Natural killer cell (primary cell): ENCODE results near the gene FGGY. TPM values are rescaled to one million over a fixed set of nuclear protein-coding genes. Genes with fewer than 3 reads are reported as not detected.

Source experiments
- ATAC-seq, 3 donors: fragments of 150-1000 bp in 2 of 3; fragments of 200-7000 bp in 1 of 3; cut with Tn5 transposase; 1 replicate in 1 of 3; 2 replicates in 2 of 3; pipeline ENCODE4 v1.10.0; 2021; ENCODE audit warnings: mild to moderate bottlenecking in 2 of 3, moderate library complexity in 2 of 3
- DNase-seq, 2 donors: peaks; one replicate each; pipeline versions ENCODE4 v3.0.0 to v3.0.0-alpha.2; 2013 to 2021; ENCODE audit warnings: mixed read lengths in 1 of 2
- H3K27ac ChIP-seq: one replicate; pipeline ENCODE4 v1.5.1; 2013; ENCODE audit warnings: mild to moderate bottlenecking, low read length
- H3K27me3 ChIP-seq: one replicate; pipeline ENCODE4 v1.6.1; 2013; ENCODE audit warnings: low read length; ENCODE audit not compliant: control insufficient read depth, insufficient read depth
- H3K36me3 ChIP-seq: one replicate; pipeline ENCODE4 v1.6.1; 2013; ENCODE audit warnings: low read length; ENCODE audit not compliant: control insufficient read depth, insufficient read depth
- H3K4me1 ChIP-seq: one replicate; pipeline ENCODE4 v1.6.1; 2013; ENCODE audit warnings: low read length; ENCODE audit not compliant: control insufficient read depth, insufficient read depth
- H3K4me3 ChIP-seq: one replicate; pipeline ENCODE4 v1.5.1; 2013; ENCODE audit warnings: low read length
- H3K9me3 ChIP-seq: one replicate; pipeline ENCODE4 v1.6.1; 2013; ENCODE audit warnings: low read length; ENCODE audit not compliant: control insufficient read depth, insufficient read depth
- H3K27ac Mint-ChIP-seq, 2 donors: one replicate each; pipeline ENCODE4 v1.8.0; 2022; ENCODE audit warnings: mild to moderate bottlenecking in 2 of 2, mixed read lengths in 2 of 2, moderate library complexity in 1 of 2
- H3K27me3 Mint-ChIP-seq, 2 donors: one replicate each; pipeline ENCODE4 v1.8.0; 2022; ENCODE audit warnings: low read depth in 2 of 2, mixed read lengths in 2 of 2
- H3K36me3 Mint-ChIP-seq: one replicate; pipeline ENCODE4 v1.8.0; 2022; ENCODE audit warnings: mixed read lengths
- H3K4me1 Mint-ChIP-seq, 2 donors: one replicate each; pipeline ENCODE4 v1.8.0; 2022; ENCODE audit warnings: mixed read lengths in 2 of 2
- H3K4me3 Mint-ChIP-seq: one replicate; pipeline ENCODE4 v1.8.0; 2022; ENCODE audit warnings: mild to moderate bottlenecking, moderate library complexity, mixed read lengths
- H3K9me3 Mint-ChIP-seq, 2 donors: one replicate each; pipeline ENCODE4 v1.8.0; 2022; ENCODE audit warnings: mixed read lengths in 2 of 2
- CTCF ChIP-seq: fragments of 200-600 bp; IDR thresholded peaks from one replicate; pipeline ENCODE4 v1.8.0; 2022; ENCODE audit warnings: antibody characterized with exemption
- WGBS: methylation state at CpG from one replicate; pipeline ENCODE4 v1.1.7; 2013; ENCODE audit warnings: missing lambda C conversion rate; ENCODE audit not compliant: insufficient coverage; 5-methylcytosine and 5-hydroxymethylcytosine counted together
- intact Hi-C: fragments of 100-400 bp; cut with micrococcal nuclease; formaldehyde crosslinking; loops from one replicate; pipeline ENCODE4 v1.14.2; 2022
- total RNA-seq, 4 donors: library from RNA; stranded (reverse); fragments of 120-200 nt in 1 of 4; gene quantifications; one replicate each; pipeline versions ENCODE4 v1.2.3 to v1.2.4, GENCODE V29; 2013 to 2022

The FGGY gene
- total RNA-seq, 3 donors from 2014 or later (not counting 1 experiment from before 2014, with no cell fraction given), result 21.8 to 31.5 (median 21.8) TPM

GRCh38 chr1:59619557-59619956 is 322.7 kb downstream of the FGGY start:
- intact Hi-C loops, result no loop called here
- Mint-ChIP-seq H3K4me1 (no peaks in the 10 kb centered on the region), H3K4me3 (no peak overlapping the region), H3K9me3 (no peaks in the 10 kb centered on the region), H3K27me3 (no peaks in the 10 kb centered on the region), H3K27ac (no peak overlapping the region), H3K36me3 (no peaks in the 10 kb centered on the region)
- Histone ChIP-seq H3K9me3 (no peaks in the 10 kb centered on the region), H3K27ac (no peak overlapping the region), H3K27me3 (no peaks in the 10 kb centered on the region), H3K4me1 (no peaks in the 10 kb centered on the region), H3K4me3 (no peak overlapping the region), H3K36me3 (no peaks in the 10 kb centered on the region)
- ATAC-seq, result no peak
- TF ChIP-seq CTCF, result no peak
- DNase-seq, result no peak
- 95% methylated on average over 2 of the region's 2 CpGs for WGBS

DNA sequence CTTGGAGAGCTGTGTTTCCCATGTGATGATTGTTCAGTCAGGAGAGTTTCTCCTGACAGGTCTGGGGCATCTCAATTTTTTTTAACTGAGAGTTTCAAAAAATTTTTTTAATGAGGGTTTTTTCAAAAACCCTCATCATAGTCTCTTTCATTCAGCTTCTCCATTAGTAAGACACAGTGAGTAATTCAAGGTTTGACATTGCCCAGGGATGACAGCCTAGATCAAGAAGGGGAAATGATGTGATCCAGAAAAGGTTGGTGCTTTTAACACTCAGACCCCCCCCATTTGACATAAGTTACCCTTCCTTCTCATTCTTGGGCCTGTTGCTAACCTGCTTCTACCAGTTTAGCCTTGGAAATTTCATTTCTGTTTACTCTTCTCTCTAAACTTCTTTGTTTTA is 328.5 kb downstream of the FGGY start:
- Mint-ChIP-seq H3K4me3 (no peak overlapping the region), H3K36me3 (no peaks in the 10 kb centered on the region), H3K27ac (no peak overlapping the region), H3K27me3 (no peaks in the 10 kb centered on the region), H3K9me3 (no peaks in the 10 kb centered on the region), H3K4me1 (no peaks in the 10 kb centered on the region)
- no peaks in the 10 kb centered on the region for H3K9me3 ChIP-seq
- H3K4me3 ChIP-seq, result no peak overlapping the region
- no peak for TF ChIP-seq CTCF
- no peak overlapping the region for H3K27ac ChIP-seq
- ATAC-seq, result no peak
- no peak for DNase-seq
- H3K36me3 ChIP-seq, result no peaks in the 10 kb centered on the region
- intact Hi-C loops, result no loop called here
- H3K27me3 ChIP-seq, result no peaks in the 10 kb centered on the region
- no peaks in the 10 kb centered on the region for H3K4me1 ChIP-seq

DNA sequence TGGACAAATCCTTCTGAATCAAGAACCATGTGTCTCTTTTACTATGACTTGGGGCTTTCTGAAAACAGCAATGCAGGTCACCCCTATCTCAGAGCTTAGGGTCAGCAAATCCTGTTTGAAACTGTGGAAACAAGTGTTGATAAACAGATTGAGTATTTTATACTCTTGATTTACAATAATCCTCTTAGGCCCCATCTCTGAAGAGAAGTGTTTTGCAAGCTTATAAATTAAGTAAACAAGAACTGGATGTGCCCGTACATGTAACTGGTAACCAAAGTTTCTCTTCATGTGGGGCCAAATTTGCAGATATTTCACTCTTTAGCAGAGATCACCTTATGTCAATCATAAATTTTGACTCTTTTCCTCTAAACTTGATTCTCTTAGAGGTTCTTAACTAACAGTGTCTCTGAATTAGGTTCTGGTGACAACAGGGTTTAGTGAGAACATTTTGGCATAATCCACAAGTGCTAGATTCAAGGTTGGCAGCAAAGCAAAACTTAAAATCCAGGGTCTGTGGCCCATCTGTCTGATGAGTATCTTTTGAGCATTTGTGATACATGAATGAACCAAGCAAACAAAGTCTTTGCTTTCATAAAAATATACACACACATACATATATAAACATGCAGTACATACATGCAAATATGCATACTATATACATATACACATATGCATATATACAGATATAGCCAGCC is 334.8 kb downstream of the FGGY start:
- Histone ChIP-seq H3K4me3 (no peak overlapping the region), H3K27me3 (no peaks in the 10 kb centered on the region), H3K4me1 (no peaks in the 10 kb centered on the region), H3K27ac (no peak overlapping the region), H3K36me3 (no peaks in the 10 kb centered on the region), H3K9me3 (no peaks in the 10 kb centered on the region)
- DNase-seq, result no peak
- H3K4me3 Mint-ChIP-seq, result no peak overlapping the region
- H3K9me3 Mint-ChIP-seq, result peaks cover 0 to 2% of the 10 kb centered on the region in 2 donors
- ATAC-seq, result no peak
- intact Hi-C loops, result no loop called here
- 89% methylated on average over 1 of the region's 1 CpG for WGBS
- H3K27me3 Mint-ChIP-seq, result no peaks in the 10 kb centered on the region
- H3K27ac Mint-ChIP-seq, result no peak overlapping the region
- H3K36me3 Mint-ChIP-seq, result no peaks in the 10 kb centered on the region
- no peaks in the 10 kb centered on the region for H3K4me1 Mint-ChIP-seq
- no peak for TF ChIP-seq CTCF

GRCh38 chr1:59635097-59635496 is 338.2 kb downstream of the FGGY start:
- Histone ChIP-seq H3K4me1 (no peaks in the 10 kb centered on the region), H3K4me3 (no peak overlapping the region), H3K9me3 (no peaks in the 10 kb centered on the region), H3K36me3 (no peaks in the 10 kb centered on the region), H3K27me3 (no peaks in the 10 kb centered on the region), H3K27ac (no peak overlapping the region)
- ATAC-seq (no peak), DNase-seq (no peak)
- no peaks in the 10 kb centered on the region for H3K36me3 Mint-ChIP-seq
- no peaks in the 10 kb centered on the region for H3K4me1 Mint-ChIP-seq
- H3K27ac Mint-ChIP-seq, result no peak overlapping the region
- no peaks in the 10 kb centered on the region for H3K27me3 Mint-ChIP-seq
- no peak overlapping the region for H3K4me3 Mint-ChIP-seq
- intact Hi-C loops, result no loop called here
- no peak for TF ChIP-seq CTCF
- WGBS, result 96% methylated on average over 2 of the region's 2 CpGs
- peaks cover 0 to 2% of the 10 kb centered on the region in 2 donors for H3K9me3 Mint-ChIP-seq
